RCC 7860 (cell line): Measurements from ENCODE around the gene ELK3.
"Not testable (repeated sequence)": the region's sequence is repeated elsewhere in the genome, so short reads cannot be mapped to it uniquely, and the experiment has no call there.

Source experiments
- DNase-seq: peaks from one replicate; pipeline ENCODE4 v3.0.0-alpha.2; 2015; ENCODE audit warnings: low spot score
- FAIRE-seq: peaks from 2 replicates; lab custom pipeline; 2012; peaks lifted over from hg19 to GRCh38; lab: Jason Lieb, UNC

The ELK3 gene

DNA sequence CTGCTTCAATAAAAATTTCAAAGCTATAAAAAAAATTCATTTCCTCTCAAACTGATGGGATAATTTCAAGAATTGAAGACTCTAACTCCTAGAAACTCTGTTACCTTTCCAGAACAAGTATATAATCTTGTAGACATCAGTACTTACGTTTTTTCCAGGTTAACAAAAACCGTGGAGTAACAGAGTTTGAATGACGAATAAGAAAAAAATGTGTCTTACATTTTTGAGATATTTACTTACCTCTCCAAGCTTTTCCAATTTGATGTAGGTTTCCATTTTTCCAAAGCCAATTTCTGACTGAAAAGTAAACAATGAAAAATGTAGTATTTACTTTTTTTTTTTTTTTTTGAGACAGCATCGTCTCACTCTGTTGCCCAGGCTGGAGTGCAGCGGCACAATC is 105.9 kb downstream of the ELK3 start:
- DNase-seq (no peak), FAIRE-seq (no peak)

DNA sequence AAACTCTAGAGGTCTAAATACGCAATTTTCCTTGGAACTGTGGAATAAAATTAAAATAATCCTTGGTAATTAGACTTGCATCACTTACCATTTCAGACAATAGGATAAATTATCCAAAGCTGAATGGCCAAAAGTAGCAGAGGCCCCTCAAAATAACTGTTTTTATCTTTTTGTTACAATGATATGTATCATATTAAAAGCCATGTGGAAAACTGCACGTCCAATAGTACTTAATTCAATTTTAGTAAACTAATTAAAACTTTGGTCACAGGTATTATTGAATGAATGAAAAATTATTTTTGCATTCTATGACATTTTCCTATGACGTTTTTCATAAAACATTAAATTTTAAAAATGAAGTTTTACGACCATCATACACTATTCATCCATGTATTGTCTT is 107.6 kb downstream of the ELK3 start:
- FAIRE-seq (no peak), DNase-seq (no peak)

DNA sequence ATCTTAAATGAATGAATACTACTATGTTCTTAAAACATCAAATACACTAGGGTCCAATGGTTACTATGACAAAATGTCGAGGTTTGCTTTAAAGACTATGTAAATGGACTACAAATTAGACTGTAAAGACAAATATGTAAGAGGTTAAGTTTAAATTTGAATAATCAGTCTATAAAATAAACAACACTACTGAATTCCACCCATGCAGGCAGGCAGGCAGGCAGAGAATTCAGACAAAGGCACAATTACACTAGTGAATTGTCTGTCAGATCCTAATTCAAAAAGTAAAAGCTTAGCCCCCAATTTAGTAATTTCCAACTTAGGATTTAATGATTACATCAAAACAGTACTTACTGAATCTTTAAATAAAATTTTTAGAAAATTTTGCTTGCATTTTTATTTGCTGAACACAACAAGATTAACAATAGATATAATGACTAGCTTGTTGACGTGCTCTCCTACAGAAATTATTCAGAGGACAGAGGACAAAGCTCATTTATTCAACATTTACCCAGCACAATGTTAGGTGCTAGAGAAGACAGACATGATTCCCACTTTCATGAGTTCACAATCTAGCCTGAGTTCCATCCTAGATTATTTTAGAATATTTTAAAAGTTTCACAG is 108.6 kb downstream of the ELK3 start:
- DNase-seq (no peak), FAIRE-seq (no peak)

DNA sequence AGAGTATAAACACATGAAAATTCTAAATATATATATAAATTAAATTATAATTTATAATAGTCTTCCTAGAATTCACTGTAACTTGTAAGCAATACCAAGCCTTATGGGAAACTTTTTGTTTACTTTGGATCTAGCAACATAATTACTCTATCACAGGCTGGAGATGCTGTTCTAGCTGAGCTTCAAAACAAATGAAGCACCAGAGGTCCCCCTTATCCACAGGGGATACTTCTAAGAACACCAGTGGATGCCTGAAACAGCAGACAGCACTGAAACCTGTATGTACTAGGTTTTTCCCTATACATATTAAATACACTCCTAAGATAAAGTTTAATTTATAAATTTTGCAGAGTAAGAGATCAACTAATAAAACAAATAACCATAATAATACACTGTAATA is 109.5 kb downstream of the ELK3 start:
- FAIRE-seq, result no peak

DNA sequence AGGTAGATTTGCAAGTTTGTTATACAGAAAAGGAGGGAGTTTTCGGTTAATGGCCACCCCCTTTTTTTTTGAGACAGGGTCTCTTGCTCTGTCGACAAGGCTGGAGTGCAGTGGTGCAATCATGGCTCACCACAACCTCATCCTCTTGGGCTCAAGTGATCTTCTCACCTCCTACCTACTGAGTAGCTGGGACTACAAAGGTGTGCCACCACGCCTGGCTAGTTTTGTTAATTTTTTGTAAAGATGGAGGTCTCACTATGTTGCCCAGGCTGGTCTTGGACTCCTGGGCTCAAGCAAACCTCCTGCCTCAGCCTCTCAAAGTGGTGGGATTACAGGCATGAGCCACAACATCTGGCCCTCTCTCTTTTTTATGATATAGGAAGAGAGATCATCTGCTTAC is 111.5 kb downstream of the ELK3 start:
- no peak for FAIRE-seq
- DNase-seq, result no peak

More for the DNA sequence above, 109.5 kb downstream of the ELK3 start:
- no peak for DNase-seq

DNA sequence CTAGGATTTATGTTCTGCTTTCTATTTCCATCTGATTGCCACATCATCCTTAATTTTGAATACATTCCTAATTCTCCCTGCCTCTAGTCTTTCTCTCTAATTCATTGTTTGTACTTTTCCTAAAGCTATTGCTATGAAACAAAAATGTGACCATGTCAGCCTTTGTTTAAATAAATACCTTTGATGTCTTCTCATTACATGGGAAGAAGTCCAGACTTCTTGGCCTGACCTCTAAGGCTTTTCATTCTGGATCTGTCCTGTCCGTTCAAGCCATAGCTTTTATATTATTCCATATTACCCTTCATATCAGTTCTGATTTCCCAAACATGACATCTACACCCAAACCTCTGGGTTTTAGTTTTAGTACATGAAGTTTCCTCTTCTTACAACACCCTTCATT is 114.7 kb downstream of the ELK3 start:
- FAIRE-seq (no peak), DNase-seq (no peak)

DNA sequence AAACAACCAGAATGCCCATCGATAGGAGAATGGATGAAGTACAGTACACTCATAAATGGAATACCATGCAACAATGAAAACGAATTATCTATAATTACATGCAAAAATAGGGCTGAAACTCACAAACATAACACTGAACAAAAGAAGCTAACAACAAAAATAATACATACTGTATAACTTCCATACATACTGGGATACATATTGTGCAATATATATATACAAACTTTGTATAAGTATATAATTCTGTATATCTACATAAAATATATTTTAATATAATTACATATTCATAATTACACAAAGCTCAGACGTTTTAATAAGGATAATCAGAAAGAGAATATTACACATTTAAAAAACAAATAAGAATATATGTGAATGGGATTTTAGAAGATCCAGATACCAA is 115.9 kb downstream of the ELK3 start:
- FAIRE-seq (no peak), DNase-seq (no peak)

DNA sequence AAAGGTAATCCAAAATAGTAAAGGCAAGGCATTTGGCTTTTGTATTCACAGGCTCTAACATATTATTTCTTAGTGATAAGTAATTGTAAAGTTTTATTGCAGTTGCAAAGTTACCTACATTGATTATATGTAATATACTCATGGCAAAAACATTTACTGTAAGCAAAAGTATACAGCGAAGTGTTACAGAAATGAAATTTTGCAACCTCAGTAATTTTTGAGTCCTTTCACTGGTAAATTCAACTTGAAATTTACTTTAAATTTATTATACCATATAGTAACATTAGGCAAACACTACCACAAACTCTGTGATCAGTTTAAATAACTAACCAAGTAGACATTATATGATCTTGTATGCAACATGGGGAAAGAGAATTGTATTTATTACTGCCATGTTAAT is 117.0 kb downstream of the ELK3 start:
- no peak for DNase-seq
- no peak for FAIRE-seq

DNA sequence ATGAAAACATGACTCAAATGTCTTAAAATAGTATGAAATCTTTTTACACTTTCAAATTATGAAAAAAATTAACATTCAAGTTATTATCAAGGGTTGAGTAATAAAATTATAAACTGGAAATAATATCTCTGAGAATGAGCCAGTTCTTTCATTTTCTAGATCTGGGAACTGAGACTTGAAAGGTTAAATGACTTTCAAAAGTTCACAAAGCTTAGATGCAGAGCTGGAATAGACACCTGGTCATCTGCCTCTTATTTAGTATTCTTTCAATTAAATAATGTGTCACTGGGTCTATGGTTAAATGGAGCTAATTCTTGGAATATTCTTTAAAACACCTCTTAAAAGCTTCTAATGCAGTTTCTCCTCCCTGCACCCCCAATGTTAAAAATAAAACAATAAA is 119.4 kb downstream of the ELK3 start:
- FAIRE-seq (no peak), DNase-seq (no peak)

DNA sequence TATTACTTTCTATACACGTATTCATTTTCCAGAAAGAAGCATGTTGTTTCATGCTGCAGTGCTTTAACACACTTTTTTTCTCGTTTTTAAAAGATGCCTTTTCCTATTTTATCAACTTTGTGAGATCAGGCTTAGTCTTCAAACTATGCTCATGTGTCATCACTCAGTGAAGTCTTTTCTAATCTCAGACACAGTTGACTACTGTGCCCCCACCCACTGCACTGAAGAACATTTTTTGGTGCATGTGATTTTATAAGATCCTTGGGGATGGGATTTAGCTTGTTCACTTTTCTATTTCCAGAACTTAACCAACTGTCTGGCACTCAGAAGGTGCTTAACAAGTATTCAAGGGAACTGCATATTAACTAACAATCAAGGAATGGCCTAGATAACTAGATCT is 120.5 kb downstream of the ELK3 start:
- FAIRE-seq (no peak), DNase-seq (no peak)

DNA sequence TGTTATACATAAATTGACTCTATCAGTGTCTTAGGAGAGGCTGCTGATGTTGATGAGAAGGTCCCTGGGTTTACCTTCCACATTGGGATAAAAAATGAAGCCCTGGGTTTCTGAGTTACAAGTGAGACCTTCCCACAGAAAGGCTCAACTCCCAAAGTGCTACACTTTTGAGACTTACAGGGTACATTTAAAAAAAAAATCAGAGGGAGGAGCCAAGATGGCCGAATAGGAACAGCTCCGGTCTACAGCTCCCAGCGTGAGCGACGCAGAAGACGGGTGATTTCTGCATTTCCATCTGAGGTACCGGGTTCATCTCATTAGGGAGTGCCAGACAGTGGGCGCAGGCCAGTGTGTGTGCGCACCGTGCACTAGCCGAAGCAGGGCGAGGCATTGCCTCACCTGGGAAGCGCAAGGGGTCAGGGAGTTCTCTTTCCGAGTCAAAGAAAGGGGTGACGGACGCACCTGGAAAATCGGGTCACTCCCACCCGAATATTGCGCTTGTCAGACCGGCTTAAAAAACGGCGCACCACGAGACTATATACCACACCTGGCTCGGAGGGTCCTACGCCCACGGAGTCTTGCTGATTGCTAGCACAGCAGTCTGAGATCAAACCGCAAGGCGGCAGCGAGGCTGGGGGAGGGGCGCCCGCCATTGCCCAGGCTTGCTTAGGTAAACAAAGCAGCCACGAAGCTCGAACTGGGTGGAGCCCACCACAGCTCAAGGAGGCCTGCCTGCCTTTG is 121.7 kb downstream of the ELK3 start:
- not testable (repeated sequence) for FAIRE-seq, DNase-seq

DNA sequence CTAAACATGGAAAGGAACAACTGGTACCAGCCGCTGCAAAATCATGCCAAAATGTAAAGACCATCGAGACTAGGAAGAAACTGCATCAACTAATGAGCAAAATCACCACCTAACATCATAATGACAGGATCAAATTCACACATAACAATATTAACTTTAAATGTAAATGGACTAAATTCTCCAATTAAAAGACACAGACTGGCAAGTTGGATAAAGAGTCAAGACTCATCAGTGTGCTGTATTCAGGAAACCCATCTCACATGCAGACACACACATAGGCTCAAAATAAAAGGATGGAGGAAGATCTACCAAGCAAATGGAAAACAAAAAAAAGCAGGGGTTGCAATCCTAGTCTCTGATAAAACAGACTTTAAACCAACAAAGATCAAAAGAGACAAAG is 123.6 kb downstream of the ELK3 start:
- not testable (repeated sequence) for FAIRE-seq

More for the DNA sequence above, 123.6 kb downstream of the ELK3 start:
- DNase-seq, result not testable (repeated sequence)
